HFFc6 (cell line): ENCODE measurements around the gene LINC01488. TPM values are rescaled to one million over a fixed set of nuclear protein-coding genes. Genes with fewer than 3 reads are reported as not detected.

ENCODE experiments used
- DNase-seq: peaks from one replicate; pipeline ENCODE4 v3.0.0-alpha.2; 2018
- H3K27ac Mint-ChIP-seq: 2 replicates; pipeline ENCODE4 v1.8.0; 2020; ENCODE audit warnings: mild to moderate bottlenecking, mixed read lengths
- H3K27me3 Mint-ChIP-seq: 2 replicates; pipeline ENCODE4 v1.8.0; 2021; ENCODE audit warnings: mild to moderate bottlenecking, moderate library complexity, mixed read lengths; ENCODE audit not compliant: insufficient read depth
- H3K36me3 Mint-ChIP-seq: 2 replicates; pipeline ENCODE4 v1.8.0; 2021; ENCODE audit warnings: low read depth, mixed read lengths
- H3K4me1 Mint-ChIP-seq: 2 replicates; pipeline ENCODE4 v1.8.0; 2020; ENCODE audit warnings: low read depth, mixed read lengths
- H3K4me3 Mint-ChIP-seq: 2 replicates; pipeline ENCODE4 v1.8.0; 2020; ENCODE audit warnings: mild to moderate bottlenecking, moderate library complexity, mixed read lengths
- H3K9me3 Mint-ChIP-seq: 2 replicates; pipeline ENCODE4 v1.8.0; 2020; ENCODE audit warnings: mild to moderate bottlenecking, mixed read lengths
- CTCF ChIP-seq: fragments of 200-600 bp; sonication (generic); IDR thresholded peaks from 2 replicates; pipeline ENCODE4 v1.5.0; 2021; ENCODE audit warnings: antibody characterized with exemption, mild to moderate bottlenecking
- total RNA-seq, 6 experiments: library from RNA; stranded (reverse); fragmentation: NEBNext Ultra II Directional; extraction: Animal tissue kit (Norgen Biotek cat#: 25700); gene quantifications; 2 replicates in 1 of 6; 3 replicates in 5 of 6; pipeline ENCODE4 v1.2.3, GENCODE V29; 2021

The LINC01488 gene
- total RNA-seq, 6 experiments from 2014 or later: not detected

GRCh38 chr11:69489031-69489745 is 7.7 kb downstream of the LINC01488 start:
- no peak overlapping the region for H3K27ac Mint-ChIP-seq

GRCh38 chr11:69489746-69490365 is 8.4 kb downstream of the LINC01488 start:
- Mint-ChIP-seq H3K9me3 (no peaks in the 10 kb centered on the region), H3K4me3 (no peak overlapping the region), H3K27ac (no peak overlapping the region), H3K27me3 (peaks cover 2% of the 10 kb centered on the region), H3K36me3 (no peaks in the 10 kb centered on the region), H3K4me1 (peaks cover 19% of the 10 kb centered on the region)
- no peak for TF ChIP-seq CTCF
- no peak for DNase-seq

More at GRCh38 chr11:69489031-69489745, 7.7 kb downstream of the LINC01488 start:
- Mint-ChIP-seq H3K4me3 (no peak overlapping the region), H3K9me3 (no peaks in the 10 kb centered on the region), H3K4me1 (peaks cover 20% of the 10 kb centered on the region), H3K27me3 (peaks cover 2% of the 10 kb centered on the region), H3K36me3 (no peaks in the 10 kb centered on the region)
- no peak for TF ChIP-seq CTCF
- no peak for DNase-seq

- no peak overlapping the region for H3K27ac Mint-ChIP-seq
- H3K9me3 Mint-ChIP-seq: no peaks in the 10 kb centered on the region
- H3K27me3 Mint-ChIP-seq: peaks cover 4% of the 10 kb centered on the region
- H3K4me1 Mint-ChIP-seq: peaks cover 13% of the 10 kb centered on the region
- no peak overlapping the region for H3K4me3 Mint-ChIP-seq
- no peak for TF ChIP-seq CTCF
- no peak for DNase-seq
- no peaks in the 10 kb centered on the region for H3K36me3 Mint-ChIP-seq
Measured at GRCh38 chr11:69490516-69490915, 9.1 kb downstream of the LINC01488 start.

- no peak overlapping the region for H3K4me3 Mint-ChIP-seq
- peaks cover 18% of the 10 kb centered on the region for H3K4me1 Mint-ChIP-seq
- no peak for DNase-seq
- TF ChIP-seq CTCF: no peak
- no peaks in the 10 kb centered on the region for H3K36me3 Mint-ChIP-seq
- H3K27ac Mint-ChIP-seq: no peak overlapping the region
- no peaks in the 10 kb centered on the region for H3K9me3 Mint-ChIP-seq
- H3K27me3 Mint-ChIP-seq: peaks cover 4% of the 10 kb centered on the region
Measured at GRCh38 chr11:69491071-69492031, 9.9 kb downstream of the LINC01488 start.

- Mint-ChIP-seq H3K27me3 (peaks cover 3% of the 10 kb centered on the region), H3K4me1 (peaks cover 28% of the 10 kb centered on the region), H3K36me3 (no peaks in the 10 kb centered on the region), H3K9me3 (no peaks in the 10 kb centered on the region), H3K4me3 (no peak overlapping the region), H3K27ac (no peak overlapping the region)
- no peak for TF ChIP-seq CTCF
- DNase-seq: no peak
Measured at GRCh38 chr11:69492201-69492991, 10.9 kb downstream of the LINC01488 start.
